ENCODE data around the gene METTL1. TPM values are rescaled to one million over a fixed set of nuclear protein-coding genes. Genes with fewer than 3 reads are reported as not detected.
A peak's percentile ranks its signal among the peaks of the same experiment; 100 is the strongest.

METTL1 gene
- total and polyA plus RNA-seq, 11 donors, result 0.95 to 28.5 (median 7.9) TPM

DNA sequence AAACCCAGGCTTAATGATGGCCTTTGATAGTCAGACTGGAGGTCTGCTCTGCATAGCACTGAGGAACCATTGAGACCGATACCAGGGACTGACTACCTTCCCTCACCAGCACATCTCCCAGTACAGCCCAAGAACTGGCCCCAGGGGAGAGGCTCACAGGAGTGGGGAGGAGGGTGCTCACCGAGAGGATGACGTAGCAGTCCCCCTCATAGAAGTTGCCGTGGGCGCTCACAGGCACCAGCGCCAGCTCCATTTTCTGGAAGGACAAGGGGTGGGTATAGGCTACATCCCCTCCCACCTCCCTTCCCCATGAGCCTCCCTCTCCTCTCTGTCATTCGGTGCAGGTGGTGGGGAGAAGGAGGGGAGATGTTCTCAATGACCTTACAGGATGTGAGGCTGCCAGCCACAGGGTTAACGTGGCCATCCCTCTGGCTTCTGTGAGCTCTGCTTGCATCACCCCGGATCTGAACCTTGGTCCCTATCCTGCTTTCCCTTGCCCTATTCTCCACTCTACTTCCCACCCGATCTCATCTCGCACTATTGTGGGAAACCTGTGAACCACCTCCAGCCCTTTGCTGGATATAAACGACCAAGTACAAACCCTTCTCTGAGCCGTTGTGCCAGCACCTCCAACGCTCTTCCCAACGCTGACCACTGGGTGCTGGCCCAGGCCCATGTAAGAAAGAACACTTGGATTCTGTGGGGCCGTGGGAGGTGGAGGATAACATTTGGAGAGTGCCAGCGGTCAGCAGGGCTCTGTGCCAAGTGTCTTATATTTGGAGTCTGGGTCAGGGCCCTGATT is 42.3 kb upstream of the METTL1 start:
- Histone ChIP-seq H3K4me1 (peaks cover 7 to 54% (median 43%) of the 10 kb centered on the region in 12 donors), H3K27me3 (no peaks in the 10 kb centered on the region), H3K27ac (peak overlapping the region in 1 of 12 donors; percentile 69), H3K9me3 (no peaks in the 10 kb centered on the region), H3K4me3 (no peak overlapping the region), H3K36me3 (peaks cover 0 to 59% (median 42%) of the 10 kb centered on the region in 9 donors)
- ATAC-seq (peak in 1 of 4 donors; percentile 20), DNase-seq (no peak)
- intact Hi-C loops (cut with DNase I), result no loop called here
- no peak for TF ChIP-seq POLR2A (IDR thresholded peaks at IDR 0.05)
- TF ChIP-seq CTCF (IDR thresholded peaks at IDR 0.05), result peak in 2 of 12 donors; percentile 5 to 20
- 63 to 67% (median 64%) methylated on average over 17 of the region's 17 CpGs for WGBS, 4 donors

DNA sequence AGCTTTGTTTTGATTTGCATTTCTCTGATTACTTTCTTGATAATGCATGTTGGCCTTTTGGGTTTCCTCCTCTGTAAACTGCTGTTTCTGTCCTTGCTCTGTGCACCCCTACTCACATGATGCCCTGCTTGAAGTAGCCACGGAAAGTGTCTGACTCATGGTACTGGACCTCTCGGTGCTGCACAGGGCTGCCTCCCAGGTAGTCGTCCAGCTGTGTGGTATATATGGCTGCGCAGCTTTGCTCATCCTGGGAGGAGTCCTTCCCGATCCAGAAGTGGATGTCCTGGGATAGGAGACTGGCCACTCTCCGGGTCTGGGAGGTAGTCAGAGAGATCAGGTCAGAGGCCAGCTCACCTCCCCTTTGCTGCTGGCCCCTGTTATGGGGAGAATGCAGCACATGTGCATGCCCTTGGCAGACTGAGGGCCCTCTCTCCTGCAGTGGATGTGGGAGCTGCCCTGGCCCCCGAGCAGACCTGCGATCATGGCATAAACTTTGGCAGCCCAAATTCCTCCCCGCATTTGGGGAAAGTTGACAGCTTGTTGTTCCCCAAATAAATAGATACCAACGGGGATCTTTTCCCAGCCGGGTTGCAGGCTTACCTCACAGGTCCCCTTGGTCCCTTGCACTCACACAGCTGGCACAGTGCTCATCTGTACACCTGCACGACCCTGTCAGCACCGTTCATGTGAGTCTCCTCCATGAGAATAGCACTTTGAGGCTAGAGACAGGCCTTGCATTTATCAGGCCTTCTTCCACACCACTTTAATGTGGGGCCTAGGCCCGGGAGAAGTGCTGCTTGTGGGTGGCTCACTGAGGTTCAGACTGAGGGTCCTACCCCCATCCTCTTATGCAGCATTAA is 41.4 kb upstream of the METTL1 start:
- intact Hi-C loops (cut with DNase I), result no loop called here
- Histone ChIP-seq H3K36me3 (peaks cover 0 to 59% (median 46%) of the 10 kb centered on the region in 9 donors), H3K9me3 (no peaks in the 10 kb centered on the region), H3K27me3 (no peaks in the 10 kb centered on the region), H3K27ac (no peak overlapping the region), H3K4me1 (peaks cover 5 to 46% (median 38%) of the 10 kb centered on the region in 12 donors), H3K4me3 (no peak overlapping the region)
- no peak for TF ChIP-seq POLR2A (IDR thresholded peaks at IDR 0.05)
- TF ChIP-seq CTCF (IDR thresholded peaks at IDR 0.05), result no peak
- 80 to 87% (median 85%) methylated on average over 12 to 14 of the region's 14 CpGs for WGBS, 4 donors
- no peak for ATAC-seq
- DNase-seq, result no peak

- TF ChIP-seq POLR2A (IDR thresholded peaks at IDR 0.05), result no peak
- TF ChIP-seq CTCF (IDR thresholded peaks at IDR 0.05), result no peak
- Histone ChIP-seq H3K27me3 (no peaks in the 10 kb centered on the region), H3K4me3 (no peak overlapping the region), H3K36me3 (peaks cover 0 to 77% (median 68%) of the 10 kb centered on the region in 9 donors), H3K9me3 (no peaks in the 10 kb centered on the region), H3K27ac (no peak overlapping the region), H3K4me1 (peaks cover 5 to 25% (median 21%) of the 10 kb centered on the region in 12 donors)
- ATAC-seq, result no peak
- no peak for DNase-seq
- whole genome bisulfite sequencing, 4 donors, result 92 to 94% (median 93%) methylated on average over 10 of the region's 10 CpGs
- intact Hi-C loops (cut with DNase I), result no loop called here
These were observed 39.3 kb upstream of the METTL1 start for GRCh38 chr12:57811028-57811755.

Measured in heart left ventricle (tissue), 16 donors.